COLO829 (cell line): ENCODE measurements around the gene CAMK2D.

Source experiments
- DNase-seq: peaks from one replicate; pipeline ENCODE4 v3.0.0; 2012; ENCODE audit warnings: low spot score

The CAMK2D gene

GRCh38 chr4:113762186-113763028 lies 869 bp upstream of the CAMK2D start:
- DNase-seq, result peak; percentile 98

GRCh38 chr4:113760795-113761619 lies 531 bp downstream of the CAMK2D start:
- peak; percentile 23 for DNase-seq

GRCh38 chr4:113760094-113760794 lies 1.3 kb downstream of the CAMK2D start:
- no peak for DNase-seq

- DNase-seq, result no peak
Observed at GRCh38 chr4:113759696-113760093, 1.8 kb downstream of the CAMK2D start.

GRCh38 chr4:113758372-113758771 lies 3.2 kb downstream of the CAMK2D start:
- no peak for DNase-seq

GRCh38 chr4:113757486-113757885 lies 4.1 kb downstream of the CAMK2D start:
- no peak for DNase-seq

DNA sequence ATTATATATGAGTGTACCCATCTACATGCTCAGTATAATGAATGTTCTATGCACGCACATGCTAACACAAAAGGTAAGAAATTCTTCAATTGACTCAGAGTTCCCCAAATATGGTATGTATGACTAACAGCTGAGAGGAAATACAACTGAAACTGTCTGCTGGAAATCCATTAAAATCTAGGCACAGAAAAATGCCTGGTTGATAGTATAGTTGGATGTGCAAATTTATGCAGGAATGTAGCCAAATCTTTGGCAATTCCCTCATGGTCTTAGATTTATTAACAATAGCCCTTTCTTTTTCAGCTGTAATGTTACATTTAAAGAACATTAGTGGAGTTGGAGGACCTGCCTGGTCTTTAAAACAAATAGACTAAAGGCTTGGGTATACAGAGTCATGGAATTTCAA lies 5.5 kb downstream of the CAMK2D start:
- DNase-seq, result peak; percentile 87

DNA sequence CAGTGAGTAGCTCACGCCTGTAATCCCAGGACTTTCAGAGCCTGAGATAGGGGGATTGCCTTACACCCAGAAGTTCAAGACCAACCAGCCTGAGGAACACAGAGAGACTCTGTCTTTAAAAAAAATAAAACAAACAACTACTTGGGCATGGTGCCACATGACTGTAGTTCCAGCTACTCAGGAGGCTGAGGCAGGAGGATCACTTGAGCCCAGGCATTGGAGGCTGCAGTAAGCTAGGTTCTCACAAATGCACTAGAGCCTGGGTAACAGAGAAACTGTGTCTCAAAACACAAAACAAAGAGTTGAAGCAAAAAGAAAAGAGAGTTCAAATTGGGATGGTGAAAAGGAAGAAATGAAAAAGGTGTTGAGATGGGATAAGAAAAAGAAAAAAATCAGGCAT lies 10.8 kb downstream of the CAMK2D start:
- no peak for DNase-seq

- DNase-seq, result no peak
Observed at GRCh38 chr4:113750296-113750695, 11.2 kb downstream of the CAMK2D start.

GRCh38 chr4:113749178-113749577 lies 12.4 kb downstream of the CAMK2D start:
- no peak for DNase-seq

DNA sequence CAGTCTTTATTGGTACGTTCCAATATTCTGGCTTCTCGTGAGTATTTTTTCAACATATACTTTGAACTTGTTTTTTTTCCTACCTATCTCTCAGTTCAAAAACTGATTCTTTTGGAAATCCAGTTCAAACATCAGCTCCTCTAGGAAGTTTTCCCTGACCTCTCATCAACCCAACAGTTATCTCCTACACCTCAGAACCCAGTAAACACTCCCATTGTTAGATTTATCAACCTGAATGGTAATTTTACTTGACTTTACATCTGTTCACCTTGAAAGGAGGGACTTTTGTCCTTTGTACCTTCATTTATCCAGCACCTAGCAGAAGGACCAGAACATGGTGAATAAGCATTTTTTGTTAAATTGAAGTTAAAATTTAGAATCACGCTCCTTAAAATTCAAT lies 13.6 kb downstream of the CAMK2D start:
- DNase-seq, result no peak

DNA sequence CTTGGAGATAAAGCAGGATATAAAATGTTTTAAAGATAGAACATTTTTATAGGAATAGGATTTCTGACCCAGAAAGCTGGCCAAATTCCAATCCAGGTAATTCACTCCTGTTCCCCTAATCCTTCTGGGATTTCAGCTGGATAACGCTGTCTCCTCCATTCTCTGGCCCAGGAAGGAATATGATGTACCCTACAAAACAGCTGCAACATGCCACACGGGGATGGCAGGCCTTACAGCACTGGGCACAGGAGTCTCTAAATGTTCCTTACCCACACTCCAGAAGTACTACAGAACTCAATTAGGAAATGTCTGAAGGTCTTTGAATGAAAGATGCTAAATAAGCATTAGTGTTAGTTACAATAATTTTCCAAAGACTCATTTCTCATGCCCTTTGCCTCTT lies 15.8 kb downstream of the CAMK2D start:
- DNase-seq, result no peak

GRCh38 chr4:113744667-113745240 lies 16.8 kb downstream of the CAMK2D start:
- no peak for DNase-seq

DNA sequence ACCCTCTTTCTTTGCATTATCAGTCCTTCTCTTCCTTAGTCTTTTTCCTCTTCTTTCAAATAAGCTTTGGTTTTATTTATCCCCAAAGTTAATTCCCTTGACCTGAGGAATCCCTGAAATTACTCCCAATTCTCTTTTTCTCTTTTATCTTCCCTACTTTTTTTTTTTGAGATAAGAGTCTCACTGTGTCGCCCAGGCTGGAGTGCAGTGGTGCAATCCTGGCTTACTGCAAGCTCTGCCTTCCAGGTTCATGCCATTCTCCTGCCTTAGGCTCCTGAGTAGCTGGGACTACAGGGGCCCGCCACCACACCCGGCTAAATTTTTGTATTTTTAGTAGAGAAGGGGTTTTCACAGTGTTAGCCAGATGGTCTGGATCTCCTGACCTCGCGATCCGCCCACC lies 17.8 kb downstream of the CAMK2D start:
- DNase-seq, result no peak

DNA sequence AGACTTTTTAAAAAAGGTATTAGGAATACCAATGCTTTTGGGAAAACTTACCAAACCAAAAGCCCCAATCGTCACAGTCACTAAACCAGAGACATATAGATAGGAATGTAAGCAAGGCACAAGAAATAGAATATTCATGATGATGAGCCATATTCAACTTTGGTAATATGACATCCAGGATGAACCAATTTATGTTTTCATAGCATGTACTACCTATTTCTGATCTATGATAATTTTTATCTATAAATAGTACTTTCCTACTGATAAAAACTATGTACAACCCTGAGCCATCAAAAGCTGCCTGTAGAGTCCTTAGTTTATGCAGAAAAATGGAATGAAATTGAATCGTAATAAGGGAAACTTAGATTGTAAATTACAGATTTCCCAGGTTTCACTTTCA lies 18.9 kb downstream of the CAMK2D start:
- no peak for DNase-seq

- DNase-seq, result no peak
Observed at GRCh38 chr4:113741956-113742355, 19.6 kb downstream of the CAMK2D start.

GRCh38 chr4:113740857-113741379 lies 20.6 kb downstream of the CAMK2D start:
- DNase-seq, result no peak

DNA sequence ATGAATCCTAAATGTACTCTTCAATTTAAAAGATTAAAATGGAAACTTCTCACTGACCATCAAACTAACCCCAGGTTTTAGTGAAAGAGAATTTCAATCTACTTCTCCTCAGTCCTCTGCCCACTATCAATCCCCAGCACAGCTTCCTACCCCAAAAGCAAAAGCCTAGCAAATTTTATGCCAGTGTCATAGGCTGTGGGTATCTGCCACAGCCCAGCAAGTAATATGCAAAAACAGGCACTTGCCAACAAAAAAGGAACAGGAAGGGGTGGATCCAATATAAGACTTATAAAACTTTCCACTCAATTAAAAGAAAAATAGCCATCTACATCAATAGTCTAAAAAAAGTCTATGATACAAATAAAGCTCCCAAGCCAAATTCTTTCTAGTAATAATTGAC lies 22.3 kb downstream of the CAMK2D start:
- no peak for DNase-seq

DNA sequence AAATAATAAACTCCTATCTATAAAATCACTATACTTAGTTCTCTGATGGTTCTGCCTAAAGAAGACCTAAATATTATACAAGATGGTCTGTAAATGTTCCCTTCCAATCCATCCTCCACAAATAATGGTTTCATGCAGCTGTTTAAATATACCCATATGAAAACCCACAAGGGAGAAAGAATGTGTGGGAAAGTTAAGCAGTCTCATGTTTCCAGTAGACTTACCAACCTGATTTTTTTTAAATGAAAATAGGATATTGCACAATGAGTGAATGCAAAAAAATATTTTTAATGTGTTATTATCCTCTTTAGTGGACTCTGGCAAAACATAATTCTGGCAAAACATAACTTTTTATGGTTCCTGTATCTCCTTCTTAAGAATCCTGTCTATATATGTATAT lies 23.3 kb downstream of the CAMK2D start:
- no peak for DNase-seq

DNA sequence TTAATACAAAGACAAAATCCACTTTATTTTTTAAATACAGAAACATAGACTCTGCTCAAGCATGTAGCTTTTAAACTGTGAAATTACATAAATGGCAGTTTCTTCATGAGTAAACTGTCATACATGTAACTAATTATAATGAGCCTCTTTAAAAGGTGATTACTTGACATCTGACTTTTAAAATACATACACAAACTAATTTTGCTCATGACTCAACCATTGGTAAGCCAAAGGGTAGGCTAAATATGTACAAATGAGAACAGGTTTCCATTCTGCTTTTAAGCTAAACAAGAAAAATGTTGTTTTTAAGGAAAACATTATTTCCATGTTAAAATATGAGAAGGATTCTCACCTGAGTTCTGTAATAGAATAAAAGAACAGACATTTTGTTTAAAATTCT lies 27.9 kb downstream of the CAMK2D start:
- DNase-seq, result no peak

GRCh38 chr4:113732967-113733527 lies 28.5 kb downstream of the CAMK2D start:
- peak; percentile 55 for DNase-seq
